ENCODE results near the gene TPP1. TPM values are rescaled to one million over a fixed set of nuclear protein-coding genes. Genes with fewer than 3 reads are reported as not detected.

The TPP1 gene
- total RNA-seq, 4 donors from 2014 or later, result 13.9 to 43.4 (median 19.6) TPM

DNA sequence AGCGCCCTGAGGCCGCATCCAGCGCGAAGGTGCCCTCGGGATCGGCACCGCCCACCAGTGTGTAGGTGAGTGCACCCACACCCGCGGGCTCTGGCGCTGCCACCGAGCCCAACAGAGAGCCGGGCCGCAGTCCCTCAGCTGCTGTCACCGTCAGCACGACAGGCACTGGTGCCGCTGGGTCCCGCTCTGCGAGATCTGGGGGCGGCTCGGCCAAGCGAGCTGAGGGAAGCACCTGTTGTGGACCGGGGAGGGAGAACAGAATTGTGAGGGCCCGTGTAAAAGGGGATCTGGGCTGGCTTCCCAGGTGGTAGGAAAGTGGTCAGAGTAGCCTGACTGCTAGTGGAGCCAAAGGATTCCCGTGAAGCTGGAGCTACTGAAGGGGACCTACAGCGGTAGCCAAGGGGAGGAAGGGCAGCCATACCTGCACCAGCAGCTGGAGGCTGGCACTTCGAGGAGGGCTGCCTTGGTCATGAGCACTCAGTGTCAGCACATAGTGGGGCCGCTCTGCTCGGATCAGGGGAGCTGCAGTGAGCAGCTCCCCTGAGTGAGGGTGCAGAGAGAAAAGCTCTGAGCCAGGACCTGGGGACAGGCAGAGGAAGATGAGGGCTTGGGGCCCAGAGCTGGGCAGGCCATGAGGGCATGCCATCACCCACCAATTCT lies 11.5 kb upstream of the TPP1 start:
- Histone ChIP-seq H3K9me3 (no peaks in the 10 kb centered on the region), H3K36me3 (no peaks in the 10 kb centered on the region), H3K27me3 (no peaks in the 10 kb centered on the region), H3K4me1 (peaks cover under 1 to 8% of the 10 kb centered on the region in 2 donors), H3K27ac (no peak overlapping the region), H3K4me3 (no peak overlapping the region)
- intact Hi-C loops (cut with DNase I; ENCODE audit: low total_unique reads), result no loop called here
- in situ Hi-C loops (cut with MboI; ENCODE audit: low sequenced_read_pairs in 4 of 4), result no loop called here
- no peak for DNase-seq
- TF ChIP-seq, protein P1, sequence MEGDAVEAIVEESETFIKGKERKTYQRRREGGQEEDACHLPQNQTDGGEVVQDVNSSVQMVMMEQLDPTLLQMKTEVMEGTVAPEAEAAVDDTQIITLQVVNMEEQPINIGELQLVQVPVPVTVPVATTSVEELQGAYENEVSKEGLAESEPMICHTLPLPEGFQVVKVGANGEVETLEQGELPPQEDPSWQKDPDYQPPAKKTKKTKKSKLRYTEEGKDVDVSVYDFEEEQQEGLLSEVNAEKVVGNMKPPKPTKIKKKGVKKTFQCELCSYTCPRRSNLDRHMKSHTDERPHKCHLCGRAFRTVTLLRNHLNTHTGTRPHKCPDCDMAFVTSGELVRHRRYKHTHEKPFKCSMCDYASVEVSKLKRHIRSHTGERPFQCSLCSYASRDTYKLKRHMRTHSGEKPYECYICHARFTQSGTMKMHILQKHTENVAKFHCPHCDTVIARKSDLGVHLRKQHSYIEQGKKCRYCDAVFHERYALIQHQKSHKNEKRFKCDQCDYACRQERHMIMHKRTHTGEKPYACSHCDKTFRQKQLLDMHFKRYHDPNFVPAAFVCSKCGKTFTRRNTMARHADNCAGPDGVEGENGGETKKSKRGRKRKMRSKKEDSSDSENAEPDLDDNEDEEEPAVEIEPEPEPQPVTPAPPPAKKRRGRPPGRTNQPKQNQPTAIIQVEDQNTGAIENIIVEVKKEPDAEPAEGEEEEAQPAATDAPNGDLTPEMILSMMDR (IDR thresholded peaks at IDR 0.05 in 4 of 5, conservative IDR thresholded peaks at IDR 0.05 in 1 of 5), result no peak
- no peak for TF ChIP-seq POLR2A (IDR thresholded peaks at IDR 0.05)
- no peak for ATAC-seq

DNA sequence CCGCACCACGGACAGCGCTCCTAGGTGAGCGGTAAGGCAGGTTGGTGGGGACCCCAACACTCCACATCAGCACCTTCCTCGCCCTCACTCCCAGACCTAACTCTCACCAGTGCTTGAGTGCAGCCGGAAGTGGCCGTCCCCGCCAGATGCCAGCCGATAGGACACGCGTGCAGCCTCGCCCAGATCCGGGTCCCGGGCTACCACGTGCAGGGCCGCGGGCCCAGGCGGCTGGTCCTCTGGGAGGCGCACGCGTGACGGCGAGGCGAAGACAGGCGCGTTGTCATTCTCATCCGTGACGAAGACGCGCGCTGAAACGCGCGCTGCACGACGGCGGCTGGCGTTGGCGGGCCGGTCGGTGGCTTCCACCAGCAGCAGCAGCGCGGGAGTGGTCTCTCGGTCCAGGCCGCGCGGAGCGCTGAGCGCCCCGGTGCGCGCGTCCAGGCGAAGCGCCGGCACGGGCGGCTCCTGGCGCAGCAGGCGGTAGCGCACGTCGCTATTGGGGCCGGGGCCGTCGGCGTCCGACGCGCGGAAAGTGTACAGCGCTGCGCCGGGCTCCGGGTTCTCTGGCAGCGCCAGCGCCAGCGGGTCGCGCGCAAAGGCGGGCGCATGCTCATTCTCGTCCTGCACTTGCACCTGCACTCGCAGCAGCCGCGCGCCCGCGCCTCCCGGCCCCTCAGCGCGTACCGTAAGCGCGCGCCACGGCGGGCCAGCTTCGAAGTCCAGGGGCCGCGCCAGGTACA lies 10.8 kb upstream of the TPP1 start:
- ATAC-seq (no peak), DNase-seq (no peak)
- H3K27me3 ChIP-seq, result no peaks in the 10 kb centered on the region

GRCh38 chr11:6629573-6629891 lies 10.3 kb upstream of the TPP1 start:
- Histone ChIP-seq H3K4me3 (no peak overlapping the region), H3K4me1 (no peaks in the 10 kb centered on the region), H3K27me3 (no peaks in the 10 kb centered on the region), H3K9me3 (no peaks in the 10 kb centered on the region), H3K27ac (no peak overlapping the region), H3K36me3 (no peaks in the 10 kb centered on the region)
- ATAC-seq (no peak), DNase-seq (no peak)
- no peak for TF ChIP-seq POLR2A (IDR thresholded peaks at IDR 0.05)
- TF ChIP-seq, protein P1 (IDR thresholded peaks at IDR 0.05 in 4 of 5, conservative IDR thresholded peaks at IDR 0.05 in 1 of 5), result no peak
- intact Hi-C loops (cut with DNase I; ENCODE audit: low total_unique reads) (no loop called here), in situ Hi-C loops (cut with MboI; ENCODE audit: low sequenced_read_pairs in 4 of 4) (no loop called here)

More for the DNA sequence above, 10.8 kb upstream of the TPP1 start:
- TF ChIP-seq POLR2A (IDR thresholded peaks at IDR 0.05), result no peak
- in situ Hi-C loops (cut with MboI; ENCODE audit: low sequenced_read_pairs in 4 of 4) (no loop called here), intact Hi-C loops (cut with DNase I; ENCODE audit: low total_unique reads) (no loop called here)
- Histone ChIP-seq H3K4me1 (peaks cover 0 to 1% of the 10 kb centered on the region in 2 donors), H3K4me3 (no peak overlapping the region), H3K9me3 (no peaks in the 10 kb centered on the region), H3K36me3 (no peaks in the 10 kb centered on the region), H3K27ac (no peak overlapping the region)

DNA sequence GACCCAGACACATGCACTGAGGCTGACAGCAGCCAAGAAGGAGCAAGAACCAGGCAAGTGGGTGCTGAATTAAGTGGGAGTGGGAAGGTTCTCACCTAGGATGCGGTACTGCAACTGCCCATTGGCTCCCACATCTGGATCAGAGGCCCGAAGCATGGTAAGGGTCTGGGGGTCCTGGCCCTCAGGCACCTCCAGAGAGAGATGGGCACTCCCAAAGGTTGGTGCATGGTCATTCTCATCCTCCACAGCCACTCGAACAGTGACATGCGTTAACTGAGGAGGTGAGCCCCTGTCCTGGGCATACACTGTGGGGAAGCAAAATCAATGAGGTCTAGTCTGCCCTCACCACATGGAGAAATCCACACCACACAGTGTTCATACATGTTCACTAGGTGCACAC lies 9.3 kb upstream of the TPP1 start:
- Histone ChIP-seq H3K4me1 (no peaks in the 10 kb centered on the region), H3K27ac (no peak overlapping the region), H3K27me3 (no peaks in the 10 kb centered on the region), H3K9me3 (no peaks in the 10 kb centered on the region), H3K4me3 (no peak overlapping the region), H3K36me3 (no peaks in the 10 kb centered on the region)
- no peak for DNase-seq
- ATAC-seq, result no peak
- TF ChIP-seq, protein P1 (IDR thresholded peaks at IDR 0.05 in 4 of 5, conservative IDR thresholded peaks at IDR 0.05 in 1 of 5), result no peak
- no peak for TF ChIP-seq POLR2A (IDR thresholded peaks at IDR 0.05)
- in situ Hi-C loops (cut with MboI; ENCODE audit: low sequenced_read_pairs in 4 of 4) (no loop called here), intact Hi-C loops (cut with DNase I; ENCODE audit: low total_unique reads) (no loop called here)

DNA sequence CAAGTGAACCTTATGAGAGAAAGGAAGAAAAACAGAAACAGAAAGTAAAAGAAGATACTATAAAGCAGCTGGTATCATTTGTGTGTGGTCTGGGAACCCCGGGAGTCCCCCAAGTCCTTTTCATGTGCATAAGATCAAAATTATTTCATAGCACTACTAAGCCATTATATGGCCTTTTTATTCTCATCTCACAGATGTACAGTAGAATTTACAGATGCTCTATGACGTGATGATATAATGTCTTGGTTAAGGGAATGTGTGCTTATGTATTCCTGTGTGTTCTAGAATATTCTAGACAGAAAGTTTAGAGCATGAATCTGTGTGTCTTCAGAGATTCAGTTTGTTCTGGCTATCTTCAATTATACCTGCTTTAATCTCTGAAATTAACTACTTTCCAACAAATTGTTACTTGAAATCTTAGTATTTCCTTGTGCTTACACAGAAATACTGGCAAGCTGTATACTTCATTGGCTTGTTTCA lies 8.6 kb upstream of the TPP1 start:
- Histone ChIP-seq H3K4me1 (no peaks in the 10 kb centered on the region), H3K9me3 (no peaks in the 10 kb centered on the region), H3K4me3 (no peak overlapping the region), H3K36me3 (no peaks in the 10 kb centered on the region), H3K27ac (no peak overlapping the region), H3K27me3 (no peaks in the 10 kb centered on the region)
- in situ Hi-C loops (cut with MboI; ENCODE audit: low sequenced_read_pairs in 4 of 4) (no loop called here), intact Hi-C loops (cut with DNase I; ENCODE audit: low total_unique reads) (no loop called here)
- DNase-seq (no peak), ATAC-seq (no peak)
- TF ChIP-seq POLR2A (IDR thresholded peaks at IDR 0.05), result no peak
- TF ChIP-seq, protein P1 (IDR thresholded peaks at IDR 0.05 in 4 of 5, conservative IDR thresholded peaks at IDR 0.05 in 1 of 5), result no peak
